Neural progenitor cell (in vitro differentiated cells): Measurements from ENCODE around the gene SLC7A5. TPM values are rescaled to one million over a fixed set of nuclear protein-coding genes. Genes with fewer than 3 reads are reported as not detected.

Source experiments
- DNase-seq: peaks from one replicate; pipeline ENCODE4 v3.0.0-alpha.2; 2016; ENCODE audit warnings: low spot score
- H2AFZ ChIP-seq: fragments of 200-600 bp; sonication (generic); replicated peaks from 2 replicates; pipeline ENCODE4 v1.6.1; 2016; ENCODE audit warnings: antibody characterized with exemption
- H3F3A ChIP-seq: fragments of 200-600 bp; sonication (generic); 2 replicates; pipeline ENCODE4 v1.6.1; 2016; ENCODE audit warnings: antibody characterized with exemption, low read depth
- H3K27ac ChIP-seq: fragments of 200-600 bp; sonication (generic); 2 replicates; pipeline ENCODE4 v1.5.1; 2016; ENCODE audit warnings: mild to moderate bottlenecking
- H3K27me3 ChIP-seq: fragments of 200-600 bp; sonication (generic); 2 replicates; pipeline ENCODE4 v1.6.1; 2016; ENCODE audit warnings: mild to moderate bottlenecking, moderate library complexity
- H3K36me3 ChIP-seq: fragments of 200-600 bp; sonication (generic); 2 replicates; pipeline ENCODE4 v1.5.1; 2016
- H3K4me1 ChIP-seq: fragments of 200-600 bp; sonication (generic); 2 replicates; pipeline ENCODE4 v1.6.1; 2016; ENCODE audit warnings: mixed run types
- H3K4me2 ChIP-seq: fragments of 200-600 bp; sonication (generic); 2 replicates; pipeline ENCODE4 v1.6.1; 2016
- H3K4me3 ChIP-seq: fragments of 200-600 bp; sonication (generic); 2 replicates; pipeline ENCODE4 v1.5.1; 2016
- H3K79me2 ChIP-seq: fragments of 200-600 bp; sonication (generic); 2 replicates; pipeline ENCODE4 v1.6.1; 2016; ENCODE audit warnings: low read depth
- H3K9ac ChIP-seq: fragments of 200-600 bp; sonication (generic); 2 replicates; pipeline ENCODE4 v1.6.1; 2016
- H3K9me3 ChIP-seq: fragments of 200-600 bp; sonication (generic); 2 replicates; pipeline ENCODE4 v1.5.1; 2016; ENCODE audit warnings: low read depth
- H4K20me1 ChIP-seq: fragments of 200-600 bp; sonication (generic); 2 replicates; pipeline ENCODE4 v1.6.1; 2016; ENCODE audit warnings: low read depth
- H3K27ac Mint-ChIP-seq: 3 replicates; pipeline ENCODE4 v1.8.0; 2021; ENCODE audit warnings: mixed read lengths
- H3K27me3 Mint-ChIP-seq: 2 replicates; pipeline ENCODE4 v1.8.0; 2022; ENCODE audit warnings: low read depth, mild to moderate bottlenecking, inconsistent platforms, moderate library complexity, mixed read lengths; ENCODE audit not compliant: insufficient read depth
- H3K36me3 Mint-ChIP-seq: 3 replicates; pipeline ENCODE4 v1.8.0; 2021; ENCODE audit warnings: mixed read lengths
- H3K4me1 Mint-ChIP-seq: 3 replicates; pipeline ENCODE4 v1.8.0; 2021; ENCODE audit warnings: mixed read lengths
- H3K4me3 Mint-ChIP-seq: 3 replicates; pipeline ENCODE4 v1.8.0; 2021; ENCODE audit warnings: mild to moderate bottlenecking, moderate library complexity, mixed read lengths
- H3K9me3 Mint-ChIP-seq: 3 replicates; pipeline ENCODE4 v1.8.0; 2020; ENCODE audit warnings: mixed read lengths
- EZH2 ChIP-seq: fragments of 200-600 bp; sonication (generic); IDR thresholded peaks from 2 replicates; pipeline ENCODE4 v1.6.1; 2017; ENCODE audit warnings: antibody characterized with exemption, mild to moderate bottlenecking, moderate library complexity
- EZH2phosphoT487 ChIP-seq: fragments of 200-600 bp; sonication (generic); IDR thresholded peaks from 2 replicates; pipeline ENCODE4 v1.6.1; 2017; ENCODE audit warnings: antibody characterized with exemption
- total RNA-seq: library from RNA; depleted of rRNA; stranded (reverse); fragments of >200 nt; gene quantifications from 2 replicates; pipeline ENCODE4 v1.2.3, GENCODE V29; 2015; ENCODE audit warnings: low replicate concordance
- TF ChIP-seq, protein P1 (sequence below): fragments of 200-600 bp; sonication (generic); IDR thresholded peaks from 2 replicates; pipeline ENCODE4 v1.5.1; 2017; ENCODE audit warnings: antibody characterized with exemption, mild to moderate bottlenecking

Gene SLC7A5
- total RNA-seq, 1 donor from 2014 or later: 2.8 TPM

DNA sequence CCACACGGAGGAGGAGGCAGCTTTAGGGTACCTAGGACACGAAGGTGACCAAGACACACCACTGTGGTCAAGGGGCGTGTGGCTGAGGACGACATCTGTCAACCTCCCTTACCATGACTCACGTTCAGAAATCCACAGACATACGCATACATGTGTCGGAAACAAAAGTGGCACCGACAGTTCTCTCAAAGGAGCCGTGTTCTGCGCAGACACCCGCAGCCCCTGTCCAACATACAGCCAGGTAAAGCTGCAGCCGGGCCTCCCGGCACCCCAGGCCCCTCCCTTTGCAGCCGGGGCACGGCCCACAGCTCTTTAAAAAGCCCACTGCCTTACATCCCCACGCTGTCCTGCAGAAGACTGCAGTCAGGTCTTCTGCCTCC is 63.1 kb downstream of the SLC7A5 start:
- Histone ChIP-seq H3K9ac (no peak overlapping the region), H3K4me2 (no peak overlapping the region), H3F3A (no peaks in the 10 kb centered on the region), H3K4me1 (peaks cover 10% of the 10 kb centered on the region), H3K27me3 (no peaks in the 10 kb centered on the region), H3K27ac (no peak overlapping the region), H2AFZ (peak overlapping the region; percentile 3), H4K20me1 (no peaks in the 10 kb centered on the region), H3K79me2 (no peaks in the 10 kb centered on the region), H3K36me3 (no peaks in the 10 kb centered on the region), H3K4me3 (no peak overlapping the region), H3K9me3 (no peaks in the 10 kb centered on the region)
- Mint-ChIP-seq H3K27ac (no peak overlapping the region), H3K4me3 (no peak overlapping the region), H3K9me3 (no peaks in the 10 kb centered on the region), H3K27me3 (peaks cover 8% of the 10 kb centered on the region), H3K4me1 (peaks cover 15% of the 10 kb centered on the region), H3K36me3 (no peaks in the 10 kb centered on the region)
- DNase-seq: no peak
- TF ChIP-seq, protein P1, sequence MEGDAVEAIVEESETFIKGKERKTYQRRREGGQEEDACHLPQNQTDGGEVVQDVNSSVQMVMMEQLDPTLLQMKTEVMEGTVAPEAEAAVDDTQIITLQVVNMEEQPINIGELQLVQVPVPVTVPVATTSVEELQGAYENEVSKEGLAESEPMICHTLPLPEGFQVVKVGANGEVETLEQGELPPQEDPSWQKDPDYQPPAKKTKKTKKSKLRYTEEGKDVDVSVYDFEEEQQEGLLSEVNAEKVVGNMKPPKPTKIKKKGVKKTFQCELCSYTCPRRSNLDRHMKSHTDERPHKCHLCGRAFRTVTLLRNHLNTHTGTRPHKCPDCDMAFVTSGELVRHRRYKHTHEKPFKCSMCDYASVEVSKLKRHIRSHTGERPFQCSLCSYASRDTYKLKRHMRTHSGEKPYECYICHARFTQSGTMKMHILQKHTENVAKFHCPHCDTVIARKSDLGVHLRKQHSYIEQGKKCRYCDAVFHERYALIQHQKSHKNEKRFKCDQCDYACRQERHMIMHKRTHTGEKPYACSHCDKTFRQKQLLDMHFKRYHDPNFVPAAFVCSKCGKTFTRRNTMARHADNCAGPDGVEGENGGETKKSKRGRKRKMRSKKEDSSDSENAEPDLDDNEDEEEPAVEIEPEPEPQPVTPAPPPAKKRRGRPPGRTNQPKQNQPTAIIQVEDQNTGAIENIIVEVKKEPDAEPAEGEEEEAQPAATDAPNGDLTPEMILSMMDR: no peak
- TF ChIP-seq EZH2phosphoT487: no peak
- TF ChIP-seq EZH2: no peak

DNA sequence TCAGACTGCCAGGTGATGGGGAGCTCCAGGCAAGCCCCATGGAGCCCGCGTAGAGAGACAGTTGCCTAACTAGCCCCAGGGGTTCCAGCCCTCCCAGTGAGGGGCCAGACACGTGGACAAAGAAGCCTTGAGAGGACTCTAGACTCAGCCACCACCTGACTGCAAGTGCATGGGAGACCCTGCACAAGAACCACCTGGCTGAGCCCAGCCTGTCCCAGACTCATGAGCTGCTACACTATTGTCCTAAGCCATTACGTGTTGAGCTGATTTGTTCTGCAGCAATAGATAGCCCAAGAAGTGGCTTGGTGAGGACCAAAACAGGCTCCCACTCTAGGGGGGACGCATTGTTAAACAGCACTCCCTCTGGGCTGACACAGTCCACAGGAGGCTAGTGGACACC is 65.9 kb downstream of the SLC7A5 start:
- H3K36me3 Mint-ChIP-seq: no peaks in the 10 kb centered on the region
- Histone ChIP-seq H2AFZ (no peak overlapping the region), H3K27ac (no peak overlapping the region), H3K4me3 (no peak overlapping the region), H3K9me3 (no peaks in the 10 kb centered on the region), H3F3A (no peaks in the 10 kb centered on the region), H3K79me2 (no peaks in the 10 kb centered on the region), H3K36me3 (no peaks in the 10 kb centered on the region), H3K4me2 (no peak overlapping the region), H3K27me3 (no peaks in the 10 kb centered on the region), H3K9ac (no peak overlapping the region), H3K4me1 (peaks cover 10% of the 10 kb centered on the region), H4K20me1 (no peaks in the 10 kb centered on the region)
- no peaks in the 10 kb centered on the region for H3K9me3 Mint-ChIP-seq
- H3K4me1 Mint-ChIP-seq: peaks cover 8% of the 10 kb centered on the region
- peaks cover 10% of the 10 kb centered on the region for H3K27me3 Mint-ChIP-seq
- no peak overlapping the region for H3K4me3 Mint-ChIP-seq
- no peak for TF ChIP-seq EZH2phosphoT487
- H3K27ac Mint-ChIP-seq: no peak overlapping the region
- DNase-seq: no peak

DNA sequence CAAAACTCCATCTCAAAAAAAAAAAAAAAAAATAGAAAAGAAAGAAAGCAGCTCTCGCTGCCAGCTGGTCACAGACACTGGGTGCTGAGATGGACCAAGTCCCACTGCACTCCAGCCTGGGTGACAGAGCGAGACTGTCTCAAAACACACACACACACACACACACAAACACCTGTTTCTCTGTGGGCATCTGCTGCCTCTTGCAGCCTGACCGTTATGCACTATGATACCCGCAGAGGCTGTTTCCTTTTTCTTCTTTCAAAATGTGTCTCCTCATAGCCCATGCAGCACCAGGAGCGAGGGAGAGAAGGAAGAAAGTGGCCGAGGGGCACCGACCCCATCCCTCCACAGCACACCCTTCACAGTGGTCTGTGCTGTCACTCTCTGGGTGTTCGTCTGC is 66.6 kb downstream of the SLC7A5 start:
- peaks cover 2% of the 10 kb centered on the region for H3F3A ChIP-seq
- no peaks in the 10 kb centered on the region for H4K20me1 ChIP-seq
- TF ChIP-seq, protein P1: no peak
- TF ChIP-seq EZH2phosphoT487: no peak
- TF ChIP-seq EZH2: no peak
- Mint-ChIP-seq H3K9me3 (no peaks in the 10 kb centered on the region), H3K4me1 (peaks cover 8% of the 10 kb centered on the region), H3K27ac (no peak overlapping the region), H3K27me3 (peaks cover 10% of the 10 kb centered on the region), H3K36me3 (no peaks in the 10 kb centered on the region), H3K4me3 (no peak overlapping the region)
- peaks cover 10% of the 10 kb centered on the region for H3K4me1 ChIP-seq
- no peak overlapping the region for H3K9ac ChIP-seq
- no peak overlapping the region for H3K27ac ChIP-seq
- no peak overlapping the region for H3K4me2 ChIP-seq
- no peaks in the 10 kb centered on the region for H3K9me3 ChIP-seq
- no peaks in the 10 kb centered on the region for H3K36me3 ChIP-seq
- no peak overlapping the region for H2AFZ ChIP-seq
- H3K79me2 ChIP-seq: no peaks in the 10 kb centered on the region
- DNase-seq: no peak
- no peak overlapping the region for H3K4me3 ChIP-seq
- H3K27me3 ChIP-seq: no peaks in the 10 kb centered on the region

DNA sequence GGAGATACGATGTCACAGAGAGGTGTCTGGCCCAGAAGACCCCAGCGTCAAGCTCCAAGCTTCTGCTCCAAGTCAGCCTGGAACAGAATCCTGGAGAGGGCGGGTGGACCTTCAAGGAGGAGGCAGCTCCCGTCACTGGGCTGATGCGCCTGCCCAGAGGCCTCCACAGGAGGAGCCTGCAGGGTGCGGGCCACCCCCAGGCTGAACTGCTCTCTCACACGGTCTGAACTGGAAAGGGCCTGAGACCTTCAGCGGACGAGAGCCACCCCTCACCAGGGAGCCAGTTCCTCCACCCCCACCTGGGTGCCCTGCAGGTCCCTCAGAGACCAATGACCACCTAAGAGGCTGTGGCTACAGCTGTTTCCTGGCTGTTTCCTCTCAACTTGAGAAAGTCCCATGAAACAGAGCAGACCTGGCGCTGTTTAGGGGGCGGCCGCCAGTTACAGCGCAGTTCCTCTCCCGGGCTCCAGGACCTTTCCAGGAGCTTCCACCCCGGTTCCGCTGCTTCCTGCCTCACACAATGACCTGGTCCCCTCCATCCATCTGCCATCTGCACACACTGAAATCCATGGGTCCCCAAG is 67.5 kb downstream of the SLC7A5 start:
- Mint-ChIP-seq H3K4me3 (no peak overlapping the region), H3K36me3 (no peaks in the 10 kb centered on the region), H3K27me3 (peaks cover 9% of the 10 kb centered on the region), H3K9me3 (no peaks in the 10 kb centered on the region), H3K27ac (no peak overlapping the region), H3K4me1 (peaks cover 6% of the 10 kb centered on the region)
- H3K9me3 ChIP-seq: no peaks in the 10 kb centered on the region
- H3K27ac ChIP-seq: no peak overlapping the region
- H3K4me2 ChIP-seq: no peak overlapping the region
- H3K4me3 ChIP-seq: no peak overlapping the region
- H3K27me3 ChIP-seq: no peaks in the 10 kb centered on the region
- H4K20me1 ChIP-seq: no peaks in the 10 kb centered on the region
- H3K36me3 ChIP-seq: no peaks in the 10 kb centered on the region
- no peak overlapping the region for H3K9ac ChIP-seq
- DNase-seq: no peak
- TF ChIP-seq EZH2: no peak
- TF ChIP-seq EZH2phosphoT487: no peak
- TF ChIP-seq, protein P1: no peak
- H3F3A ChIP-seq: peaks cover 2% of the 10 kb centered on the region
- peaks cover 4% of the 10 kb centered on the region for H3K4me1 ChIP-seq
- H2AFZ ChIP-seq: no peak overlapping the region
- H3K79me2 ChIP-seq: no peaks in the 10 kb centered on the region
